Naive B cell (primary cell): ENCODE measurements around the gene FLNC. TPM values are rescaled to one million over a fixed set of nuclear protein-coding genes. Genes with fewer than 3 reads are reported as not detected.

Source experiments
- ATAC-seq, 2 donors: fragments of 150-1000 bp; cut with Tn5 transposase; 2 replicates each; pipeline ENCODE4 v1.10.0; 2021; ENCODE audit warnings: low read depth in 2 of 2, mild to moderate bottlenecking in 2 of 2, moderate library complexity in 2 of 2
- DNase-seq: peaks from one replicate; pipeline ENCODE4 v3.0.0; 2022
- H3K27ac Mint-ChIP-seq, 6 donors: one replicate each; pipeline ENCODE4 v1.8.0; 2020 to 2022; ENCODE audit warnings: mild to moderate bottlenecking in 6 of 6, mixed read lengths in 6 of 6, moderate library complexity in 5 of 6, inconsistent platforms in 2 of 6
- H3K27me3 Mint-ChIP-seq, 3 donors: one replicate each; pipeline ENCODE4 v1.8.0; 2021 to 2022; ENCODE audit warnings: mixed read lengths in 3 of 3, mild to moderate bottlenecking in 1 of 3
- H3K36me3 Mint-ChIP-seq, 2 donors: one replicate each; pipeline ENCODE4 v1.8.0; 2020 to 2022; ENCODE audit warnings: mixed read lengths in 2 of 2, inconsistent platforms in 1 of 2, mild to moderate bottlenecking in 1 of 2
- H3K4me1 Mint-ChIP-seq, 3 donors: one replicate each; pipeline ENCODE4 v1.8.0; 2020 to 2022; ENCODE audit warnings: mixed read lengths in 3 of 3, inconsistent platforms in 1 of 3, mild to moderate bottlenecking in 1 of 3, moderate library complexity in 1 of 3
- H3K4me3 Mint-ChIP-seq, 8 donors: one replicate each; pipeline ENCODE4 v1.8.0; 2020 to 2022; ENCODE audit warnings: mild to moderate bottlenecking in 8 of 8, mixed read lengths in 8 of 8, moderate library complexity in 8 of 8, inconsistent platforms in 2 of 8
- H3K9me3 Mint-ChIP-seq, 7 donors: one replicate each; pipeline ENCODE4 v1.8.0; 2020 to 2022; ENCODE audit warnings: mixed read lengths in 7 of 7, mild to moderate bottlenecking in 5 of 7, inconsistent platforms in 2 of 7, moderate library complexity in 1 of 7
- polyA plus RNA-seq, 6 donors: library from polyadenylated mRNA; unstranded; fragments of 300-500 nt; fragmentation: Illumina TruSeq; gene quantifications; one replicate each; pipeline ENCODE4 v1.2.3, GENCODE V29; 2021; ENCODE audit warnings: low read depth in 6 of 6

FLNC gene
- polyA plus RNA-seq, 6 donors from 2014 or later: not detected

DNA sequence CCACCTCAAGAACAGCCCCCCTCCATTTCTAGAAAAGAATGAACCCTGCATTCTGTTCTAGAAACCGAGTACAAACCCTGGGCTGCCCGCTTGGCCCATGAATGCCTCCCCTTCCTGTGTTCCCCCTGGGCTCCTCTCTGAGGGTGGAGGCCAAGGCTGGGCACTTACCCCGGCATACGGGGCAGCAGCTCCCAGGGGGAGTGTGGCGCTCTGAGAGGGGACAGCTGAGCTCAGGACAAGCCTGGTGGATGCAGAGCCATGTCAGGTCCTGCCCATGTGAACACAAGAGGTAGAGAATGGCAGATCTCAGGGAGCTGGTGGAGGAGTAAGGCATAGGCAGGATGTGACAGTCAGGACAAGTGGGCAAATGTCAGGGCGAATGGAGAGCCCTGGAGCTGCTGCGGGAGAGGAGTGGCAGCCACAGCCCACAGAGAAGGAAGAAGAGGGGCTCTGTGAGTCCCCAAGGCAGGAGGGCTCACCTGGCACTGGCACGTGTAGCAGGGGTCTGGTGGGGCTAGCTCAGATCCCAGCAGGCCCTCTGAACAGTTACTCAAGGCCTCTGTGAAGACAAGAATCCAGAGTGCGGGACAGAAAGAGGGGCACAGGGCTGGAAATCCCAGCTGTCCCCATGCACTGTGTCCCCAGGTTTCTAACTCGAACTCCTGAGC lies 51.4 kb downstream of the FLNC start:
- Mint-ChIP-seq H3K36me3 (no peaks in the 10 kb centered on the region), H3K27ac (peak overlapping the region in 4 of 6 donors; percentile 22 to 82 (median 29)), H3K9me3 (no peaks in the 10 kb centered on the region), H3K4me1 (peaks cover 0 to 2% (median 0%) of the 10 kb centered on the region in 3 donors), H3K4me3 (no peak overlapping the region), H3K27me3 (peaks cover 5 to 23% (median 14%) of the 10 kb centered on the region in 3 donors)
- DNase-seq (no peak), ATAC-seq (no peak)

DNA sequence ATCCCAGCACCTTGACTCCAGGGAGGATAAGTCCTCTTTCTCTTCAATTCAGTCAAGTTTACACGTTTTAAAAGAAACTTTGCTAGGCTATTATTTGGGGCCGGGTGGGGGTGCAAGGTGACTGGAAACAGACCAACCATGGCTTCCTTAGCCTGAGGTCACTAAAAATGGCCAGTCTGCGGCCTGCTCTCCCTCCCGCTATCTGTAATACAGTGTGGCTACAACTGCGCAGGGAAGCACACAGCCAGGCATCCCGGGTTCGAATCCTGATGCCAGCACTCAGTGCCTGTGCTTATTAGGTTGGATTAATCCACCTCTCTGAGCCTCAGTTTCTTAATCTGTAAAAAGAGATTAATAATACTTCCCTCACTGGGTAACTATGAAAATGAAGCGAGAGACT lies 51.9 kb downstream of the FLNC start:
- DNase-seq: no peak
- Mint-ChIP-seq H3K4me3 (no peak overlapping the region), H3K27ac (no peak overlapping the region), H3K4me1 (peaks cover 0 to 4% (median 2%) of the 10 kb centered on the region in 3 donors), H3K27me3 (peaks cover 5 to 23% (median 14%) of the 10 kb centered on the region in 3 donors), H3K9me3 (no peaks in the 10 kb centered on the region), H3K36me3 (no peaks in the 10 kb centered on the region)
- no peak for ATAC-seq

DNA sequence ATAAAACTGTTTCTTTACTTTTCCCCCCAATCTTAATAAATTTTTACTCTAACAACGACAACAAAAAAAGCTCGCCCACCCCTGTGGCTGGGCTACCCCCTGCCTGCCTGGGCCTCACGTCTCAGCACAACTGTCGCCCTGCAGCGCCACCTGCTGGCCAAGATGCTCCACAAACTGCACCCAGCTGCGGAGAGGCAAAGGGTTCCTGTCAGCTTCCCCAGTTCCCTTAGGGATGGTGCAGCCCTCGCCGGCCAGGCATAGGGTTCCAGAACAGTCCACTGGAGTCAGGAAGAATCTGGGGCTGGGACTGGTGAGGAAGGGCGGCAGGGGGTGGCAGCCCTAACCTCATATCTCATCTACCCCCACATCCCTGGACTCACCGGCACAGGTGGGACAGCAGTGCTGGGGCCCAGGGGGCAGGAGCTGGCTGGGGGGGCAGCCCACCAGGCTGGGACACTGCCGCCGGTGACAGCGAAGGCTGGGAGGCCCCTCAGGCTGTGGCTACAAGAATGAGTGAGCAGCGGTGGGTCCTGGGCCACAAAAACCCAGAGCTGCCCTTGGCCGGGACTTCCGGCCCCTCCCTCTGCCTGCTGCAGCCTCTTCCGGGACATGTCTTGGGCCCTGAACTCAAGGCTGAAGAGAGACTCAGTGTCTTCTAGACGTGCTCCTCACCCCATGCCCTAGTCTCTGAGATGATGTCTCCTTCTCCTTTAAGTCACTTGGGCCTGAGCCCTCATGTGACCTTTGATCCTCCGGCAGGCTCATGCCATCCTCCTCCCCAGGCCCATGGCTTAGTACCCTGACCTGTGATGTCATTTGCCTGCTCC lies 53.6 kb downstream of the FLNC start:
- Mint-ChIP-seq H3K27ac (peak overlapping the region in 1 of 6 donors; percentile 57), H3K4me3 (peak overlapping the region in 2 of 8 donors; percentile 20 to 37), H3K27me3 (peaks cover 5 to 23% (median 14%) of the 10 kb centered on the region in 3 donors), H3K9me3 (no peaks in the 10 kb centered on the region), H3K36me3 (no peaks in the 10 kb centered on the region), H3K4me1 (peaks cover 0 to 4% (median 2%) of the 10 kb centered on the region in 3 donors)
- ATAC-seq (peak; percentile 91 to 93), DNase-seq (peak; percentile 78)

DNA sequence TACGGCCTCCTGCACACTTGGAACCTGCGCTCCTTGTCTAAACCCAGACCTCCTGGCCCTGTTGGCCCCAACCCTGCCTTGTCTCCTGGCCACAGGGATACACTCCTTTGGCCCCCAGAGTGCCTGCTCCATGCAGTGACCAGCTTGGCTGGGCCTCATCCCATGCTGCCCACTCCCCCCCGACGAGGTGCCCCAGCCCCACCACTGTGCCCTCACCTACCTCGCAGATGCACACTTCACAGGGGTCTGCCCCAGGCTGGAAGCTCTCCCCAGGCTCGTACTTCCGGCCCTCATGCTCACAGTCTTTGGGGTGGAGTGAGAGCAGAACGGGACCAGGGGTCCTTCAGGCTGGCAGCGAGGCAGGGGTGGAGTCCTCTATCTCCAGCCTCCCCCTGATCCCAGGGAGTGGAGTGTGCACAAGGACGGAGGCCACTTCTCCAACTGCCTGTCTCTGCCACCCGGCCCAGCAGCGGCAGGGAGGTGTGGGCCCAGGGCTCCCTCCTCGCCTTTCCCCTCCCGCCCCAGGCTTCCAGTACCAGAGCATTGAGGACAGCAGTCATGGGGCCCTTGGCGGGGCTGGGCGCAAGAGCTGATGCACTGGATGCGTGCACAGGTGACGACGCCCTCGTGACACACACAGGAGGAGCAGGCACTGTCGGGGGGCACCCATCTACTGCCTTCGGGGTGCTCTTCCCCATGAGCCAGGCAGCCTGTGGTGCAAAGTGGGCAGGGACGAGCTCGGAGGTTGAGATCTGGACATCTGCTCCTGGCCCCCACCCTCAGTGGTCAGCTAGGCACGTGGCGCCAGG lies 54.6 kb downstream of the FLNC start:
- Mint-ChIP-seq H3K9me3 (no peaks in the 10 kb centered on the region), H3K36me3 (no peaks in the 10 kb centered on the region), H3K27ac (no peak overlapping the region), H3K27me3 (peaks cover 5 to 28% (median 20%) of the 10 kb centered on the region in 3 donors), H3K4me1 (peaks cover 0 to 4% (median 4%) of the 10 kb centered on the region in 3 donors), H3K4me3 (peak overlapping the region in 1 of 8 donors; percentile 20)
- DNase-seq: no peak
- ATAC-seq: no peak

DNA sequence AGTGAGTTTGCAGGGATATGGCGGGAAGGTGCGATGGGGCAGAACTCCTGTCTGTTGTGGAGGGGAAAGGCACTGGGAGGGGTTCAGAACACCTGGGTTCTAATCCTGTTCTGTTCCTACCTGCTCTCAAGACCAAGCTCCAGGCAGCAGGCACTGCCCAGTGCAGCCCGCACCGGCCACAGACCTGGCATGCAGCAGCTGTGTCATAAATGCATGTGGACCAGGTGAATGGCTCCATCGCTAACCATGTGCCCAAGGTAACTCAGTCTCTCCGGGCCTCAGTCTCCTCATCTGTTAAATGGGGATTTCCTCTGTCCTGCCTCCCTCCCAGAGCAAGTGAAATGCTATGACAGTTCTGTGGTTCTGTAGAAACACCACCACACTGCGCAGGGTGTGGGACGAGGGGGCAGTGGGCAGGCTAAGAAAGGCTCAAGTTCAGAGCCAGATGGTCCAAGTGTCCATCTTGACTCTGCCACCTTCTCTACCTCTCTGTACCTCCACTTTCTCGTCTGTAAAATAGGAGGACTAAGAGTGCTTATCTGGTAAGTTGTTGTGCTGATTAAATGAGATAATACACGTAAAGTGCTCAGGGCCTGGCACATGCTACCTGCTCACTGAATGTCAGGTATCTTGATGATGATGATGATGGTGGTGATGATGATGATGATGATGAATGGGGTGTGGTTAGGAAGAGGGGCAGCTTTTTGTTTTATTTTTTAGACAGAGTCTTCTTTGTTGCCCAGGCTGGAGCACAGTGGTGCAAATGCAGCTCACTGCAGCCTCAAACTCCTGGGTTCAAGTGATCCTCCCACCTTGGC lies 55.4 kb downstream of the FLNC start:
- Mint-ChIP-seq H3K9me3 (no peaks in the 10 kb centered on the region), H3K4me3 (no peak overlapping the region), H3K27me3 (peaks cover 5 to 34% (median 25%) of the 10 kb centered on the region in 3 donors), H3K36me3 (no peaks in the 10 kb centered on the region), H3K27ac (no peak overlapping the region), H3K4me1 (peaks cover 0 to 4% (median 4%) of the 10 kb centered on the region in 3 donors)
- ATAC-seq (no peak), DNase-seq (no peak)

DNA sequence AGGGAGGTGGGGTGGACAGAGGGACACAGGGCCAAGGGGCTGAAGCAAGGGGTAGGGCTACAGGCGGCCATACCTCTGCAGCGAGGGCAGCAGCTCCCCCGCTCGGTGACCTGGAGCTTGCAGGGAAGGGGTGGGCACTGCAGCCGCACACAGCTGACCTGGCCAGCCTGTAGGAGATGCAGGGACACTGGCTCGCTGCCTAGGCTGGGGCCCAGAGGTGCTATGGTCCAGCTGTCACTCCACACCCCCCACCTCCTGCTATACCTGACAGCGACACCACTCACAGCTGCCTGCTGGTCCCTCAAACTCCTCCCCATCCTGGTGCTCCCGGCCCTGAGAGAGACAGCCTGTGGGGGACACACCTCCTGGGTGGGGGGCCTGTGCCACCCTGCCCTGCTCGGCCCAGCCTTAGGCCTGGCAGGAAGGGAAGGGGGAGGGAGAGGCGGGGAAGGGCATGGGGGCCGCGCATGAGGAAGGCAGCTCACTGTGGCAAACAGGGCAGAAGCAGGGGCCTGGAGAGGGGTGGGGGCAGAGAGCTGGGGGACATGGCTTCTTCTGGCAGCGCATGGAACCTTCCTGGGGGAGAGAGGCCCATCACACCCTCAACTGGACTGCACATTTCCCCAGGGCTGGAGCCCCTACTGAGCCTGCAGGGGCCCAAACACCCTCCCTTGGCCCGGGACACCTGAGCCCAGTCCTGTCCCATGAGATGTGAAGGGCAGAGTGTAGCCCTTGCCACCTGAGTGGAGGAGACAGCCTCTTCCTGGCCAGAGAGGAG lies 56.4 kb downstream of the FLNC start:
- peaks cover 5 to 27% (median 20%) of the 10 kb centered on the region in 3 donors for H3K27me3 Mint-ChIP-seq
- peaks cover 0 to 4% (median 4%) of the 10 kb centered on the region in 3 donors for H3K4me1 Mint-ChIP-seq
- H3K4me3 Mint-ChIP-seq: no peak overlapping the region
- DNase-seq (no peak), ATAC-seq (no peak)
- no peaks in the 10 kb centered on the region for H3K9me3 Mint-ChIP-seq
- H3K36me3 Mint-ChIP-seq: no peaks in the 10 kb centered on the region
- H3K27ac Mint-ChIP-seq: no peak overlapping the region

DNA sequence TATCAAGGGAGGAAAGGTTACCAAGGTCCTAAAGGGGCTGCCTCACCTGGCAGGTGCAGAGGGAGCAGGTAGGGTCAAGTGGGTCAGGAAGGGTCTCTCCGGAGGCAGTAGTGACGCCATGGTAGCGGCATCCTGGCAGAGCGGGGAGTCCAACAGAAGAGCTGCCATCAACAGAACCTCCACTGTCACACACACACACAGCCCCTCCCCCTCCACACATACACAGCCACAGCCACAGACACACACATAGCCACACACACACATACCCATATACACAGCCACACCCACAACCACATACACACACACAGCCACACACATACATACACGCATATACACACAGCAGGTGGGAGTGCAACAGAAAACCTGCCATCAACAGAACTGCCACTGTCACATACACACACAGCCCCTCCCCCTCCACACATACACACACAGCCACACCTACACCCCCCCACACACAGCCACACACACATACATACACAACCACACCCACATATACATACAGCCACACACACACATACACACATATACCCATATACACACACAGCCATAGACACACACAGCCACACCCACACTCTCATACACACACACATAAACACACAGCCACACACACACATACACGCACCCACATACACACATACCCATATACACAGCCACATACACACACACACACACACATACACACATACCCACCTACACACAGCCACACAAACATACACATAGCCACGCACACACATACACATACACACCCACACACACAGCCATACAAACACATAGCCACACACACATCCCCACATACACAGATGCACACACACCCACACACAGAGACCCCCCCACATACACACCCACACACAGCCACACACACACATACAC lies 57.2 kb downstream of the FLNC start:
- H3K4me3 Mint-ChIP-seq: no peak overlapping the region
- no peak overlapping the region for H3K27ac Mint-ChIP-seq
- H3K9me3 Mint-ChIP-seq: no peaks in the 10 kb centered on the region
- peaks cover 5 to 30% (median 22%) of the 10 kb centered on the region in 3 donors for H3K27me3 Mint-ChIP-seq
- DNase-seq: no peak
- H3K36me3 Mint-ChIP-seq: no peaks in the 10 kb centered on the region
- H3K4me1 Mint-ChIP-seq: peaks cover 0 to 4% (median 4%) of the 10 kb centered on the region in 3 donors
- no peak for ATAC-seq

DNA sequence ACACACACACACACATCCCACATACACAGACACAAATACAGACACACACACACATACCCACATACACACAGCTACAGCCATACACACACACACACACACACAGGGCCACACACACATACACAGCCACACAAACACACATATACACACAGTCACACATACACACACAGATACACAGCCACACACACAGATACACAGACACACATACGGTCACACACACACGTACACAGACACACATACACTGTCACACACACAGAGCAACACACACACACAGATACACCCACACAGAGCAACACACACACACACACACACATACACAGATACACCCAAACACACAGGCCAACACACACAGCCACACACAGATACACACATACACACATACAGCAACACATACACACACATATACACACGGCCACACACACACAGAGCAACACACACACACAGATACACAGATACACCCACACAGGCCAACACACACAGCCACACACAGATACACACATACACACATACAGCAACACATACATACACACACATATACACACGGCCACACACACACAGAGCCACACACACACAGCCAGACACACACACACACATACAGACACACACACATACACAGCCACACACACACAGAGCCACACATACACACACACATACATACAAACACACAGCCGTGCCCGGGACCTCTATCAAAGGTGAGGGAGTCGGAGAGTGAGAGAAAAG lies 58.0 kb downstream of the FLNC start:
- no peak for ATAC-seq
- no peaks in the 10 kb centered on the region for H3K36me3 Mint-ChIP-seq
- peaks cover 0 to 4% (median 4%) of the 10 kb centered on the region in 3 donors for H3K4me1 Mint-ChIP-seq
- H3K4me3 Mint-ChIP-seq: no peak overlapping the region
- no peak for DNase-seq
- peaks cover 5 to 33% (median 30%) of the 10 kb centered on the region in 3 donors for H3K27me3 Mint-ChIP-seq
- no peak overlapping the region for H3K27ac Mint-ChIP-seq
- H3K9me3 Mint-ChIP-seq: no peaks in the 10 kb centered on the region

DNA sequence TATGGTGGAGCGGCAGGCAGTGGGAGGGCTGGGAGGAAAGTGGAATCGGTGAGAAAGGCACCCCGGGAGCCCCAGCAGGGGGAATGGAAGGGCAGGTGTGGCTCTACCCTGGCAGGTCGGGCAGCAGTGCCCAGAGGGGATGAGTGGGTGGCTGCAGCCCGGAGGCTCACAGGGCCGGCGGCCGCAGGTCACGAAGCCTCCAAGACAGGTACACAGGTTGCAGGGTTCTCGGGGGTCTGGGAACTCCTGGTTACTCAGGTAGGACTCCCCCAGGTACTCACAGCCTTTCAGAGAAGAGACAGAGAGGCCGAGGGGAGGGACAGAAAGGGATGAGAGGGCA lies 58.5 kb downstream of the FLNC start:
- H3K4me1 Mint-ChIP-seq: peaks cover 0 to 4% (median 2%) of the 10 kb centered on the region in 3 donors
- H3K9me3 Mint-ChIP-seq: no peaks in the 10 kb centered on the region
- no peak for DNase-seq
- no peak for ATAC-seq
- no peak overlapping the region for H3K4me3 Mint-ChIP-seq
- H3K27ac Mint-ChIP-seq: no peak overlapping the region
- H3K27me3 Mint-ChIP-seq: peaks cover 5 to 35% (median 30%) of the 10 kb centered on the region in 3 donors
- no peaks in the 10 kb centered on the region for H3K36me3 Mint-ChIP-seq

DNA sequence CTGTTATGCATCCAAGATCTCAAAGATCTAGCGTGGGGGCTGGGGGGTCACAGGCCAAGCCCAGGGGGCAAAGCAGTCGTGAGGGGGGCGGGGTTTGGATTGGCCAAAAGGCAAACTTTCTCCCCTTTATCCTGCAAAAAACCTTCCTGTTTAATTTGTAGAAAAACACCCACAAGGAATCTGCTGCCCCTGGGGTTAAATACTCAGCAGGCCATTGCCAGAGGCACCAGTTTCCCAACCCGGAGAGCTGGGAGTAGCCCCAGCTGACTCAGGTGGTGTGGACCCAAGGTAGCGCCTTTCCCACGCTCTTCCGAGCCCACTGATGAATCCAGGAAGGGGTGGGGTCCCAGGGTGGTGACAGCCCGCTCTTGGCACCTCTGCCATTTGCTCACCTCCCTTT lies 58.9 kb downstream of the FLNC start:
- no peaks in the 10 kb centered on the region for H3K9me3 Mint-ChIP-seq
- no peaks in the 10 kb centered on the region for H3K36me3 Mint-ChIP-seq
- no peak for ATAC-seq
- H3K27me3 Mint-ChIP-seq: peaks cover 5 to 35% (median 30%) of the 10 kb centered on the region in 3 donors
- H3K4me3 Mint-ChIP-seq: no peak overlapping the region
- no peak for DNase-seq
- no peak overlapping the region for H3K27ac Mint-ChIP-seq
- H3K4me1 Mint-ChIP-seq: peaks cover 0 to 4% (median 2%) of the 10 kb centered on the region in 3 donors
